GM15510 (cell line): ENCODE measurements around the gene MACF1.

Experiments used
- POLR2A ChIP-seq: IDR thresholded peaks from 3 replicates; pipeline ENCODE4 v1.6.1; 2011; ENCODE audit warnings: borderline replicate concordance; ENCODE audit not compliant: insufficient read length; ENCODE audit errors: extremely low read depth

MACF1 gene

DNA sequence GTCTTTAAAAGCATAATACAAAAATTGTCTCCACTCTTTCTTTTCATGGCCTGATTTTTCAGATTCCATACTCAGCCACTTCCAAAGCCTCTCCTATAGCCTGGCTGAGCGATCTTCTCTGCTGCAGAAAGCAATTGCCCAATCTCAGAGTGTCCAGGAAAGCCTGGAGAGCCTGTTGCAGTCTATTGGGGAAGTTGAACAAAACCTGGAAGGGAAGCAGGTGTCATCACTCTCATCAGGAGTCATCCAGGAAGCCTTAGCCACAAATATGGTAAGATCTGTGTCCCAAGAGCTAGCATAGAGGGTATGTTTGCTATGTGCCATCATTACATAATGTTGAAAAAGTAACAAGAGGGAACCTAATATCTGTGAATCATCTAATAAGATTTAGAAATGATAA, 156.2 kb downstream of the MACF1 start:
- no peak for TF ChIP-seq POLR2A

DNA sequence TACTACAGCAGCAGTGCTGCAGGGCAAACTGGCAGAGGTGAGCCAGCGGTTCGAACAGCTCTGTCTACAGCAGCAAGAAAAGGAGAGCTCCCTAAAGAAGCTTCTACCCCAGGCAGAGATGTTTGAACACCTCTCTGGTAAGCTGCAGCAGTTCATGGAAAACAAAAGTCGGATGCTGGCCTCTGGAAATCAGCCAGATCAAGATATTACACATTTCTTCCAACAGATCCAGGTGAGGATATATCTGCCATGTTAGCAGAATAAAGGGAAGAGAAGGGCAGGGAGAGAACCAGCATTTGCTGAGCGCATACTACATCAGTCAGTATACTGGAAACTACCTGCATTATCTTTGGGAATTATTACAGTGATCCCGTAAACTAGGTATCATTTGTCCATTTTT, 157.0 kb downstream of the MACF1 start:
- no peak for TF ChIP-seq POLR2A

DNA sequence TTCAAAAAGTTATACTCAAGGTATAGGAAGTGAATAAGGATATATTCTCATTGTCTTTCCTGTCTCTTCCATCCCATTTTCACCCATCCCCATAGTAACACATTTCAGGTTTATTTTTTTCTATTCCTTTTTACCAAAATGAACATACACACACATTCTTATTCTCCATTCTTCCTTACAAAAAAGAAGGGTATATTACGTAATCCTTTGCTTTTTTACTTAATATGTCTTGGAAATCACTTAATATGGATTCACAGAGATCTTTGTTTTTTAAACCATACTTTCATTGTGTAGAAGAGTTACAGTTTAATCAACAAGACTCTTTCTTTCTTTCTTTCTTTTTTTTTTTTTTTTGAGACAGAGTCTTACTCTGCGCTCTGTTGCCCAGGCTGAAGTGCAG, 158.8 kb downstream of the MACF1 start:
- TF ChIP-seq POLR2A, result no peak

DNA sequence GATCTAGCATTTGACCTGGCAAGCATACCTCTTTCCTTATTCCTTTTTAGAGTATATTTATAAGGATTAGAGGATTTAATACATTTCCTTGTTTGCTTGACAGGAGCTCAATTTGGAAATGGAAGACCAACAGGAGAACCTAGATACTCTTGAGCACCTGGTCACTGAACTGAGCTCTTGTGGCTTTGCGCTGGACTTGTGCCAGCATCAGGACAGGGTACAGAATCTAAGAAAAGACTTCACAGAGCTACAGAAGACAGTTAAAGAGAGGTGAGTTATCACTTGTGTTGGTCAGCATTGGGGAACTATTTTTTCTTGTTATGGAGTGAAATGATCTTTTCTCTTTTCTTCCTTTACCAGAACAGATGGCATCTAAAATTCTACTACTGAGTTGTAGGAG, 163.6 kb downstream of the MACF1 start:
- TF ChIP-seq POLR2A, result no peak

DNA sequence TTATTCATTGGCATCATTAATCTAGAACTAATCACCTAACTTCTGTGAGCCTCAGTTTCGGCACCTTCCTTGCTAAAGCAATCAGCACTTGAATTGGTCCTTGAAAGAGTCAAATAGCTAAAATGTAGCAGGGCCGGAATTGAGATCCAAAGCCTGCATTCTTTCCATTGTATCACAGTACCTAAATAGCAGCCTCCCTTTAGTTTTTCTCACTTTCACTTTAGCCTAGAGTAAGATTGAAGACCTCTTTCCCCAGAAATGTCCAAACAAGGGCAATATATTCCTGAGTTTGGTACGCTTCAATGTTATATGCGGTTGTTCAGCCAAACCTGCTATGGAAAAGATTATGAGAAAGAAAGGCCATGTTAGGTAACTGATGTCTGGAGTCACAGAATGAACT, 165.1 kb downstream of the MACF1 start:
- no peak for TF ChIP-seq POLR2A

DNA sequence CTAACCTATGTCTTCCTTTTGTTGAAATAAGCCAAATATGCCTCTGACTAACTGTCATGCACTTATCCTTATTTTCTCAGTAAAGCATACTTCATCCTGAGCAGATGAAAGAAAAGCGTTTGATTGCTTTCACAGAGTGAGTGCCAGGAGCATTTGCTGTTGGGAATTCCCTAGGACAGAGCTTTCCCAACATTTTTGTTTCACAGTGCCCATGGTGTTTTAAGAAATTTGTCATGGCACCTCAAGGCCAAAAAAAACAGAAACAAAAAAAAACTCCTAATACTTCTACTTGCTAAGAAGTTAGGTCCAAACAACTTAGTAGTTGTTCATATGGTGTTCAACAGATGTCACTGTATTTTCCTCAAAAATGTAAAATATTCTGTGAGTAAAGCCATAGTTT, 166.1 kb downstream of the MACF1 start:
- TF ChIP-seq POLR2A, result no peak

DNA sequence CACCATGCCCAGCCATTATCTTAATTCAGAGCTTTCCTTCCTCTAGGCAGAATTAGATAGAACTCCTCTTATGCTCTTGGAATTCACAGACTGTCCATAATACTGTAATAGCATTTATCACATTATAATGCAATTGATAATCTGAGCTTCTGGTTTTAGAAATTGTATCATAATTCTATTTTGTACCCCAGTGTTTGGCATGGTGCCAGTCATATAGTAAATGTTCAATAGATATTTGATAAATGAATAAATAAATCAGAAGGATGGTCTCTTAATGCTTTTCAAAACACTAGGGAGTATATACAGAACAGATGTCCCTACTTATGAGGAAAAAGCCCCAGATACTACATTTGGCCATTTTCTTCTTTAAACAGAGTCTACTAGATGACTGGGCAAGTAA, 167.6 kb downstream of the MACF1 start:
- no peak for TF ChIP-seq POLR2A

DNA sequence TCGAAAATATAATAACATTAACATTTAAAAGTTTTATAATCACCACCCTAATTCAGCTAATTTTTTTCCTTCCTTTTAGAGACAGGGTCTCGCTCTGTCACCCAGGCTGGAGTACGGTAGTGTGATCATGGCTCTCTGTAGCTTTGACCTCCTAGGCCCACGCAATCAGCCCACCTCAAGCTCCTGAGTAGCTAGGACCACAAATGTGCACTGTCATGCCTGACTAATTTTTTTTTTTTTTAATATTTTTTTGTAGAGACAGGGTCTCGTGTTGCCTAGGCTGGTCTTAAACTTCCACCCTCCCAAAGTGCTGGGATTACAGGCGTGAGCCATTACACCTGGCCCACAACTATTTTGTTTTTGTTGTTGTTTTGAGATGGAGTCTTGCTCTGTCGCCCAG, 172.2 kb downstream of the MACF1 start:
- TF ChIP-seq POLR2A, result no peak

DNA sequence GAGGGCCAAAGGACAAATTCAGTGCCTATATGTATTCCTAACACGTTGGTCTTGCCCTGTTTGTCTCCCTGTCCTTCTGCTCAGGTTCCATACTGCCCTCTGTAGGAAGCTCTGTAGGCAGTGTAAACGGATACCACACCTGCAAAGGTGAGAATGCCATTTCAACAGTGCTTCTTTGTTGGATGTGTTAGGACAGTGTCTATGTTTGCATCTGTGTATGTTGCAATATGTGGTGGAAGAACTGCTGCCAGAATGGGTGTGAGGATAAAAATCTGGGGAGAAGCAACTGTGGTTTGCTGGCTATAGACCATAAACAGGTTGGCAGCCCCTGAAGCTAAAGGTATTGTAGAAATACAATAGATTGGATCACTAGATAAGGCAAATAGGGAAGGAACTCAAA, 173.9 kb downstream of the MACF1 start:
- no peak for TF ChIP-seq POLR2A

DNA sequence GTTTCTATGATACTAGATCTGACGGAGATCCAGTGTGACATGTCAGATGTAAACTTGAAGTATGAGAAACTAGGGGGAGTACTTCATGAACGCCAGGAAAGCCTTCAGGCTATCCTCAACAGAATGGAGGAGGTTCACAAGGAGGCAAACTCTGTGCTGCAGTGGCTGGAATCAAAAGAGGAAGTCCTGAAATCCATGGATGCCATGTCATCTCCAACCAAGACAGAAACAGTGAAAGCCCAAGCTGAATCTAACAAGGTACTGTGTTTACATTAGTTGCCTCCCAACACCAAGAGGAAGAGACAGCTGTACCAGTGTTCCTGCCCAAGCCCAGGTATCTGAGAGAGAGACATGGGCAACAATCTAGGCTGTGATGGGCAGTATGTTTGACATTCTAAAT, 174.7 kb downstream of the MACF1 start:
- TF ChIP-seq POLR2A, result no peak

DNA sequence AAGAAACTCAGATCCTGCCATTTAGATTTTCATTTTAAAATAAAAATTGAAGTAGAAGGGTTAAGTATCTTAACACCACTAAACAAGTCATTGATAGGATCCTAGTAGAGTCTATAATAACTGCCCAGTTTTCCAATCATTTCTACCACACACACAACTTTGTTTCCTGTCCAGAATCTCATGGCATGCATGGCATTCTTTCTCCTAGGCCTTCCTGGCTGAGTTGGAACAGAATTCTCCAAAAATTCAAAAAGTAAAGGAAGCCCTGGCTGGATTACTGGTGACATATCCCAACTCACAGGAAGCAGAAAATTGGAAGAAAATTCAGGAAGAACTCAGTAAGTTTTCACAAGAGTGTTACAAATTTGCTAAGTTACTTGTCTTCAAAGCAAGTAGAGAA, 175.5 kb downstream of the MACF1 start:
- no peak for TF ChIP-seq POLR2A

DNA sequence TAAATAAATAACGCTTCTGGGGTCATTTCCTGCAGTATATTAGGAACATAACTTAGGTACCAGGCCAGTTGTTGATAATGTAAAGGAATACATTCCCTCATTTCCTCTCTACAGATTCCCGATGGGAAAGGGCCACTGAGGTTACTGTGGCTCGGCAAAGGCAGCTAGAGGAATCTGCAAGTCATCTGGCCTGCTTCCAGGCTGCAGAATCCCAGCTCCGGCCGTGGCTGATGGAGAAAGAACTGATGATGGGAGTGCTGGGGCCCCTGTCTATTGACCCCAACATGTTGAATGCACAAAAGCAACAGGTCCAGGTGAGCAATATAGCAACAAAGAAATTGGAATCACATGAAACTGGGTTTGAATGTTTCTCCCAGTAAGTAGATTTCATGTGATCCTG, 177.3 kb downstream of the MACF1 start:
- TF ChIP-seq POLR2A, result no peak

DNA sequence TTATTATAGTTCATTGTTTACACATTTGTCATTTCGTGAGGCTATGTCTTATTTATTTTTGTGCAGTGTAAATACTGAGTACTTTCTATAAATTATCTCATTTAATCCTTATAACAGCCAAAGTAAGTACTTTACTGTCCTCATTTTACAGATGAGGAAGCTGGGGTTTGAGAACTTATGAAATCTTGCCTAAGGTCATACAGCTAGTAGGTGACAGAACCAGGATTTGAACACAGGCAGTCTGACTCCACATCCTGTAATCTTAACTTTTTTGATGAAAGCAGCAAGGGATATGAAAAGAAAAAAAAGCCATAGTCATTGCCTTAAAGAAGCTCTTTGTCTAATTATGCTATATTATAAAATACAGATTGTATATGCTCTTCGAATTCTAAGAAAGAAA, 179.8 kb downstream of the MACF1 start:
- TF ChIP-seq POLR2A, result no peak

DNA sequence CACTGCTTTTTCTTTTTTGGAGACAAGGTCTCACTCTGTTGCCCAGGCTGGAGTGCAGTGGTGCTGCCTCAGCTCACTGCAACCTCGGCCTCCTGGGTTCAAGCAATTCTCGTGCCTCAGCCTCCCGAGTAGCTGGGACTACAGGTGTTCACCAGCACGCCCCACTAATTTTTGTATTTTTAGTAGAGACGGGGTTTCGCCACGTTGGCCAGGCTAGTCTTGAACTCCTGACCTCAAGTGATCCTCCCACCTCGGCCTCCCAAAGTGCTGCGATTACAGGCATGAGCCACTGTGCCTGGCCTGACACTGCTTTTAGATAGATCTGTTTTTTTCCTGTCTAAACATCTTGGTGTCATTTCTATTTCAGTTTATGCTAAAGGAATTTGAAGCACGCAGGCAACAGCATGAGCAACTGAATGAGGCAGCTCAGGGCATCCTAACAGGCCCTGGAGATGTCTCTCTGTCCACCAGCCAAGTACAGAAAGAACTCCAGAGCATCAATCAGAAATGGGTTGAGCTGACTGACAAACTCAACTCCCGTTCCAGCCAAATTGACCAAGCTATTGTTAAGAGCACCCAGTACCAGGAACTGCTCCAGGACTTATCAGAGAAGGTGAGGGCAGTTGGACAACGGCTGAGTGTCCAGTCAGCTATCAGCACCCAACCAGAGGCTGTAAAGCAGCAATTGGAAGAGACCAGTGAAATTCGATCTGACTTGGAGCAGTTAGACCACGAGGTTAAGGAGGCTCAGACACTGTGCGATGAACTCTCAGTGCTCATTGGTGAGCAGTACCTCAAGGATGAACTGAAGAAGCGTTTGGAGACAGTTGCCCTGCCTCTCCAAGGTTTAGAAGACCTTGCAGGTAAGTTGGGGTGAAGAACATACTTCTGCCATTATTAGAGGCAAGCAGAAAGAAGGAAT, 180.8 kb downstream of the MACF1 start:
- TF ChIP-seq POLR2A, result no peak

DNA sequence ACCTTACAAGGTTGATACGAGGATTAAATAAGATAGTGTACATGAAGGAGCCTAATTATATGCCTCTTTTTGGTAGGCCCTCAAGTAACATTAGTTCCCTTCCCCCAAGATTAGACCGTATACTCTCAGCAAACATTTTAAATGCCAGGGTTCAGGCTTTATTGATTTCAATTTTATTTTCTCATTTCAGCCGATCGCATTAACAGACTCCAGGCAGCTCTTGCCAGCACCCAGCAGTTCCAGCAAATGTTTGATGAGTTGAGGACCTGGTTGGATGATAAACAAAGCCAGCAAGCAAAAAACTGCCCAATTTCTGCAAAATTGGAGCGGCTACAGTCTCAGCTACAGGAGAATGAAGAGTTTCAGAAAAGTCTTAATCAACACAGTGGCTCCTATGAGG, 182.5 kb downstream of the MACF1 start:
- no peak for TF ChIP-seq POLR2A

DNA sequence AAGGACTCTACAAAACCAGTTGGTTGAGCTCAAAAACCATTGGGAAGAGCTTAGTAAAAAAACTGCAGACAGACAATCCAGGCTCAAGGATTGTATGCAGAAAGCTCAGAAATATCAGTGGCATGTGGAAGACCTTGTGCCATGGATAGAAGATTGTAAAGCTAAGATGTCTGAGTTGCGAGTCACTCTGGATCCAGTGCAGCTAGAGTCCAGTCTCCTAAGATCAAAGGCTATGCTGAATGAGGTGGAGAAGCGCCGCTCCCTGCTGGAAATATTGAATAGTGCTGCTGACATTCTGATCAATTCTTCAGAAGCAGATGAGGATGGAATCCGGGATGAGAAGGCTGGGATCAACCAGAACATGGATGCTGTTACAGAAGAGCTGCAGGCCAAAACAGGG, 183.0 kb downstream of the MACF1 start:
- no peak for TF ChIP-seq POLR2A
